Measurements from ENCODE around the gene DCAF11. TPM values are rescaled to one million over a fixed set of nuclear protein-coding genes. Genes with fewer than 3 reads are reported as not detected.

DCAF11 gene
- total and polyA plus RNA-seq, 2 of the 13 experiments (the other 11 are each of a cell fraction or from before 2014, with no cell fraction given) = 150 to 257 TPM

GRCh38 chr14:24130717-24131548 lies 16.4 kb downstream of the DCAF11 start (continued):
- TF ChIP-seq ZNF687 (CRISPR knock-in tag; IDR thresholded peaks at IDR 0.05) = peak; percentile 85
- TF ChIP-seq DBP (CRISPR knock-in tag; IDR thresholded peaks at IDR 0.05; ENCODE audit: not compliant biosample characterization) = no peak
- no peak for TF ChIP-seq CREB3 (CRISPR knock-in tag; IDR thresholded peaks at IDR 0.05)
- TF ChIP-seq ZNF724P (CRISPR knock-in tag; IDR thresholded peaks at IDR 0.05; ENCODE audit: borderline replicate concordance) = peak; percentile 87; the same call in 1 of the 2 replicates
- no peak for TF ChIP-seq CREBL2 (CRISPR knock-in tag; IDR thresholded peaks at IDR 0.05; ENCODE audit: borderline replicate concordance)
- TF ChIP-seq NR0B2 (CRISPR knock-in tag; IDR thresholded peaks at IDR 0.05) = no peak
- peak; percentile 94 for TF ChIP-seq ZBTB37 (CRISPR knock-in tag; IDR thresholded peaks at IDR 0.05)
- peak; percentile 51; the same call in 1 of the 2 replicates for TF ChIP-seq FOXP4 (CRISPR knock-in tag; IDR thresholded peaks at IDR 0.05)
- no peak for TF ChIP-seq CSRNP1 (CRISPR knock-in tag; IDR thresholded peaks at IDR 0.05)
- no peak for TF ChIP-seq CBX1 (IDR thresholded peaks at IDR 0.05; ENCODE audit: low read depth)
- TF ChIP-seq ZNF83 (CRISPR knock-in tag; IDR thresholded peaks at IDR 0.05; ENCODE audit: borderline replicate concordance) = peak; percentile 76; the same call in 1 of the 2 replicates
- peak; percentile 49; the same call in 1 of the 2 replicates for TF ChIP-seq THRA (CRISPR knock-in tag; IDR thresholded peaks at IDR 0.05; ENCODE audit: borderline replicate concordance)
